Inflammatory macrophage treated with lipopolysaccharide for 4 hours (primary cell): ENCODE measurements around the gene TBC1D2B.
"Not testable (repeated sequence)": the region's sequence is repeated elsewhere in the genome, so short reads cannot be mapped to it uniquely, and the experiment has no call there.

Experiments used
- DNase-seq: peaks from one replicate; pipeline ENCODE4 v3.0.0-alpha.2; 2020

Gene TBC1D2B

DNA sequence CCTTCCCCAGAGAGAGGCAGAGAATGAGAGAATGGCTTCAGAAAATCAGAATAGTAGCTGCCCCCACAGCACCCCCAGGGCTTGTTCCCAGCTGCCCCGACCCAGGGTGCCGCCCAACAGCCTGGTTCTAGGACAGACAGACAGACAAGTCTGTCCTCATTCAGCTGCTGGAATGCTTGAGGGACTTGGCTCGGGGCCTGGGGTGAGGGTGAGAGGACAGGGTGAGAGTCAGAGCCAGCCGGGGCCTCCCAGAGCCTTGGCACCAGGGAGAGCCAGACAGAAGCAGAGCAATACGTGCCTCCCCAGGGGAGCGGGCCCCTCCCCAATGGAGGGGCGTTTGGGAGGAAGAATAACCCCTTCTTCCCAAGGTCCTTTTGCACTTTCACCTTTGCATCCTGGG is 105.6 kb downstream of the TBC1D2B start:
- not testable (repeated sequence) for DNase-seq

DNA sequence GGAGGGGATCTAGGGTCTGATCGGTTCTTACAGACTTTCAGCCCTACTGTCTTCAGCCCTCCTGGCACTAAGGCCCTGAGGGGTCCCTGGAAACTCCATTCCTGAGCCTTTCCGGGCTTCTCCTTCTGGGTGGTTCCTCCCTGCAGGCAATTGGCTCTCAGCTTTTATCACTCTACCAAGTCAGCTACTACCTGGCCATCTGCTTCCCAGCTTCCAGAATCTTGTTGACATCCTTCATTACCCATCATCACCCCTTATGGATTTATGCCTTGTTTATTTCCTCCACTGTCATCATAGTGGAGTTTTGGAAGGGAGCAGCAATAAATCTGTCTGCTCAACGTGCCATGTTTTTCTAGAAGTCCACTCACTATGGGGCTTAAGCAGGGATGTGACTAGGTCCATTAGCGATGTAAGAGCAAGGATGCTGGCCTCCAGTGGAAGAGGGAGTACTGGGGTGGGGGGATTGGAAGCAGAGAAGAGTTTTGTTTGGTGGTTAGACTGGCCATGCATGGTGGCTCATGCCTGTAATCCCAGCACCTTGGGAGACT is 106.6 kb downstream of the TBC1D2B start:
- not testable (repeated sequence) for DNase-seq

DNA sequence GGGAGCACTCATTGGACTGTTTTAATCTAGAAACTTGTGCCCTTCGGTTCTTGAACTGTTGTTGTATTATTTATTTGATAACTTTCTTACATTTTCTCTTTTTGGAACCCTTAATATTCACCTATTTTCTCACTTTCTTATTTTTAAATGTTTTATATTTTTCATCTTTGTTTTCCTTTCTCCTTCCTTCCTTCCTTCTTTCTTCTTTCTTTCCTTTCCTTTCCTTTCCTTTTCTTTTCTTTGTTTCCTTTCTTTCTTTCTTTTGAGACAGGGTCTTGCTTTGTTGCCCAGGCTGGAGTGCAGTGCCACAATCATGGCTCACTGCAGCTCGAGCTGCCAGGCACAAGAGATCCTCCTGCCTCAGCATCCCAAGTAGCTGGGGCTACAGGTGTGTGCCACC is 108.5 kb downstream of the TBC1D2B start:
- no peak for DNase-seq

DNA sequence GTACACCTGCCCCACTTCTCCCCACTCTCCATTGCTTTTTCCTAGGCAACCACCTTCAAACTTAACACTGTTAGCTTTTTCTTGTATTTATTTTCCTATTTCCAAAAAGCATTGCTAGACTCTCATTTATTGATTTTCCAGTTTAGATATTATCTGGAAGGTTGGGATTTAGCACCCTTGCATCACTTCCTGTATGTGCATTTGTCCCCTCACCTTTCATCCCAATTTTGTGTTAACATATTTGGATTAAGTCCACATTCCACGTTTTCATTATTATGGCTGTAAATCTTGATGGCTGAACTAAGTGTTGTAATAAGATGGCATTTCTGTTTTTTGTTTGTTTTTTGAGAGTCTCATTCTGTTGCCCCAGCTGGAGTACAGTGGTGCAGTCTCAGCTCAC is 109.7 kb downstream of the TBC1D2B start:
- no peak for DNase-seq

DNA sequence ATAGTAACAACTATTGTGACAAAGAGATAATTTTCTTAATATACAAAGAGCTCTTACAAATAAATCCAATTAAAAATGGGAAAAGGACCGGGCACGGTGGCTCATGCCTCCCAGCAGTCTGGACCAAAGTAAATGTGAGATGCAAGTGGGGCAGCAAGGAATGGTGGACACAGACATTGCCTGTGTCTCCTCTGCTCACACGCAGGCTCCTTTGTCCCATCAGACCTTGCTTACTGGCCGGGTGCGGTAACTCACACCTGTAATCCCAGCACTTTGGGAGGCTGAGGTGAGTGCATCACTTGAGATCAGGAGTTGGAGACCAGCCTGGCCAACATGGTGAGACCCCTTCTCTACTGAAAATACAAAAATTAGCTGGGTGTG is 110.3 kb downstream of the TBC1D2B start:
- DNase-seq: not testable (repeated sequence)

GRCh38 chr15:77966540-77967234 is 110.8 kb downstream of the TBC1D2B start:
- peak; percentile 37 for DNase-seq

DNA sequence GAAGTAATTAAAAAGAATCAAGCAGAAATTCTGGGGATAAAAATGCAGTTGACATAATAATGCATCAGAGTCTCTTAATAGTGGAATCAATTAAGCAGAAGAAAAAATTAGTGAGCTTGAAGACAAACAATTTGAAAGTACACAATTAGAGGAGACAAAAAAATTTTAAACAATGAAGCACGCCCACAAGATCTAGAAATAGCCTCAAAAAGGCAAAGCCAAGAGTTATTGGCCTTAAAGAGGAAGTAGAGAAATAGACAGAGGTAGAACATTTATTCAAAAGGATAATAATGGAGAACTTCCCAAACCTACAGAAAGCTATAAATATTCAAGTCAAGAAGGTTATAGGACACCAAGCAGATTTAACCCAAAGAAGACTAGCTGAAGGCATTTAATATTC is 113.3 kb downstream of the TBC1D2B start:
- DNase-seq: peak; percentile 25

- DNase-seq: peak; percentile 59
Measured at GRCh38 chr15:77959432-77959879, 118.1 kb downstream of the TBC1D2B start.

GRCh38 chr15:77958716-77959431 is 118.6 kb downstream of the TBC1D2B start:
- DNase-seq: not testable (repeated sequence)

- not testable (repeated sequence) for DNase-seq
Measured at GRCh38 chr15:77958021-77958420, 119.5 kb downstream of the TBC1D2B start.

DNA sequence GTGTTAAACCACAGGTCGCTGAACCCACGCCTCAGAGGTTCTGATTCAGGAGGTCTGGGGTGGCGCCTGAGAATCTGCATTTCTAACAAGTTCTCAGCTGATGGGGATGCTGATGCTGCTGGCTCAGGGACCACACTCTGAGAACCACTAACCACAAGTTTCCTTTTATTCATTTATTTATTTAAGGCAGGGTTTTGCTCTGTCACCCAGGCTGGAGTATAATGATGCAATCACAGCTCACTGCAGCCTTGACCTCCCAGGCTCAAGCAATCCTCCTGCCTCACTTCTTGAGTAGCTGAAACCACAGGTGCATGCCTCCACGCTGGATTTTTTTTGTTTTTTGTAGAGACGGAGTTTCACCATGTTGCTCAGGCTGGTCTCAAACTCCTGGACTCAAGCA is 123.6 kb downstream of the TBC1D2B start:
- not testable (repeated sequence) for DNase-seq

DNA sequence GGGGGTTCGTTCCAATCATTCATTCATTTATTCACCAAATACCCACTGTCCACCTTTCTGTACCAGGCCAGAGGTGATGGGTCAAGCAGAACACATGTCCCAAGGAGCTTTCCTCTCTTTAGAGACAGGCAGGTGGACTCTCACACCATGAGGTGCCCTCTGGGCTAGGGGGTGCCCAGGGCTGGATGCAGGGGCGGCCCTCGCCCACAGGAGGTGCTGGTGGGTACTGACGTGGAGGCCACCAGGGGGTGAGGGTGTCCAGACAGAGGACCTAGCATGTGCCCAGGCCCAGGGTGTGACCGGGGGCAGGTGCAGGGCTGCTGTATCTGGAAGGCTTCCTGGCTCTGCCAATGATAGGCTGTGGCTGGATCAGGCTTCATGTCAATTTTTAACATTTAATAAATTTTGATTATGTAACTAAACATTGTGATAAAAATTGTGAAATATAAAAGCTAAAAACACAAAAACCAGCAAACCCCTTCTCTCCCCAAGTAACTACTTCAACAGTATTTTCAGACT is 124.5 kb downstream of the TBC1D2B start:
- DNase-seq: not testable (repeated sequence)

- DNase-seq: not testable (repeated sequence)
Measured at GRCh38 chr15:77951105-77951786, 126.3 kb downstream of the TBC1D2B start.

- not testable (repeated sequence) for DNase-seq
Measured at GRCh38 chr15:77950470-77950869, 127.0 kb downstream of the TBC1D2B start.

DNA sequence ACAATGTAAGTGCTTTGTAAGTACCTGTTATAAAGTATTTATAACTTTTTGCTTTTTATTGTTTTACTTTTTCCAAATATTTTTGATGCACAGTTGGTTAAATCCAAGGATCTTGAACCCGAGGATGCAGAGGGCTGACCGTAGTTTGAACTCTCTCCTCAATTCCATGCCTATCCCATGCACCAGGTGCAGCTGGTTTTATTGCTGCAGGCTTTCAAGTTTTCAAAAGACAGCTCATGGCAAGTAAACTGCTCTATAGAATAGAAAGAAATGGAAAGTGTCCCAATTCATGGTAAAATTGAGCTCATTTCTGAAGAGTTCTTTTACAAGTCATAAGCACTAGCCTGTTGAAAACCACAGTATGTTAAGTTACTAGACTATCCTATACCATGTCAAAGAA is 131.9 kb downstream of the TBC1D2B start:
- no peak for DNase-seq
